ENCODE measurements around the gene SMIM45.
A peak's percentile ranks its signal among the peaks of the same experiment; 100 is the strongest.

The SMIM45 gene

GRCh38 chr22:41964112-41964491 lies 12.2 kb downstream of the SMIM45 start:
- H3K27me3 ChIP-seq (ENCODE audit: control insufficient read depth, insufficient read depth, low read length), result peaks cover 2% of the 10 kb centered on the region
- no peak overlapping the region for H3K4me3 ChIP-seq (ENCODE audit: low read depth, low read length)
- no peaks in the 10 kb centered on the region for H3K36me3 ChIP-seq (ENCODE audit: control insufficient read depth, insufficient read depth, low read length)
- no peak for TF ChIP-seq CTCF (IDR thresholded peaks at IDR 0.05; ENCODE audit: insufficient read depth, low read length, poor library complexity, severe bottlenecking)
- no peak for DNase-seq (ENCODE audit: low read depth)

GRCh38 chr22:41966225-41966606 lies 14.3 kb downstream of the SMIM45 start:
- H3K4me3 ChIP-seq (ENCODE audit: low read depth, low read length), result no peak overlapping the region
- DNase-seq (ENCODE audit: low read depth), result no peak
- no peaks in the 10 kb centered on the region for H3K36me3 ChIP-seq (ENCODE audit: control insufficient read depth, insufficient read depth, low read length)
- peaks cover 9% of the 10 kb centered on the region for H3K27me3 ChIP-seq (ENCODE audit: control insufficient read depth, insufficient read depth, low read length)
- TF ChIP-seq CTCF (IDR thresholded peaks at IDR 0.05; ENCODE audit: insufficient read depth, low read length, poor library complexity, severe bottlenecking), result no peak

GRCh38 chr22:41966607-41967240 lies 14.8 kb downstream of the SMIM45 start:
- Histone ChIP-seq H3K36me3 (ENCODE audit: control insufficient read depth, insufficient read depth, low read length) (no peaks in the 10 kb centered on the region), H3K4me3 (ENCODE audit: low read depth, low read length) (no peak overlapping the region), H3K27me3 (ENCODE audit: control insufficient read depth, insufficient read depth, low read length) (peaks cover 9% of the 10 kb centered on the region)
- peak; percentile 18 for TF ChIP-seq CTCF (IDR thresholded peaks at IDR 0.05; ENCODE audit: insufficient read depth, low read length, poor library complexity, severe bottlenecking)
- DNase-seq (ENCODE audit: low read depth), result peak; percentile 39

GRCh38 chr22:41968601-41969000 lies 16.7 kb downstream of the SMIM45 start:
- no peak for TF ChIP-seq CTCF (IDR thresholded peaks at IDR 0.05; ENCODE audit: insufficient read depth, low read length, poor library complexity, severe bottlenecking)
- H3K27me3 ChIP-seq (ENCODE audit: control insufficient read depth, insufficient read depth, low read length), result peaks cover 15% of the 10 kb centered on the region
- H3K4me3 ChIP-seq (ENCODE audit: low read depth, low read length), result no peak overlapping the region
- H3K36me3 ChIP-seq (ENCODE audit: control insufficient read depth, insufficient read depth, low read length), result no peaks in the 10 kb centered on the region
- DNase-seq (ENCODE audit: low read depth), result no peak

- no peak for DNase-seq (ENCODE audit: low read depth)
- H3K36me3 ChIP-seq (ENCODE audit: control insufficient read depth, insufficient read depth, low read length), result no peaks in the 10 kb centered on the region
- H3K4me3 ChIP-seq (ENCODE audit: low read depth, low read length), result no peak within 1 kb of the TSS
- TF ChIP-seq CTCF (IDR thresholded peaks at IDR 0.05; ENCODE audit: insufficient read depth, low read length, poor library complexity, severe bottlenecking), result no peak
- peaks cover 16% of the 10 kb centered on the region for H3K27me3 ChIP-seq (ENCODE audit: control insufficient read depth, insufficient read depth, low read length)
These were observed 17.2 kb downstream of the SMIM45 start, which contains the start of gene SEPTIN3 for GRCh38 chr22:41969110-41969646. SEPTIN3 (plus strand) TSS chr22:41969443; CDS start chr22:41971493, 2,050 bp downstream.

- DNase-seq (ENCODE audit: low read depth), result no peak
- Histone ChIP-seq H3K4me3 (ENCODE audit: low read depth, low read length) (no peak overlapping the region), H3K36me3 (ENCODE audit: control insufficient read depth, insufficient read depth, low read length) (no peaks in the 10 kb centered on the region), H3K27me3 (ENCODE audit: control insufficient read depth, insufficient read depth, low read length) (peaks cover 23% of the 10 kb centered on the region)
- no peak for TF ChIP-seq CTCF (IDR thresholded peaks at IDR 0.05; ENCODE audit: insufficient read depth, low read length, poor library complexity, severe bottlenecking)
These were observed 18.7 kb downstream of the SMIM45 start for GRCh38 chr22:41970601-41971000.

Measured in kidney epithelial cell (primary cell).